CD14-positive monocyte (primary cell): ENCODE measurements around the gene SHANK3. TPM values are rescaled to one million over a fixed set of nuclear protein-coding genes. Genes with fewer than 3 reads are reported as not detected.

Experiments used
- DNase-seq, 3 donors: peaks; one replicate each; pipeline ENCODE4 v3.0.0-alpha.2; 2011 to 2022
- H2AFZ ChIP-seq: 2 replicates; pipeline ENCODE4 v1.6.0; 2012; ENCODE audit warnings: mild to moderate bottlenecking, low read depth, low read length, inconsistent platforms; ENCODE audit not compliant: insufficient read depth, poor library complexity, severe bottlenecking
- H3K27ac ChIP-seq, 2 donors: 1 replicate in 1 of 2; 2 replicates in 1 of 2; pipeline ENCODE4 v1.5.1; 2012 to 2013; ENCODE audit warnings: low read length in 2 of 2, control low read depth in 1 of 2, inconsistent platforms in 1 of 2, low read depth in 1 of 2, mild to moderate bottlenecking in 1 of 2
- H3K27me3 ChIP-seq, 2 donors: one replicate each; pipeline versions ENCODE4 v1.6.0 to v1.6.1; 2011 to 2013; ENCODE audit warnings: low read length in 2 of 2; ENCODE audit not compliant: control insufficient read depth in 2 of 2, insufficient read depth in 2 of 2
- H3K36me3 ChIP-seq, 2 donors: replicated peaks in 1 of 2; 1 replicate in 1 of 2; 2 replicates in 1 of 2; pipeline versions ENCODE4 v1.5.1 to v1.6.1; 2012 to 2013; ENCODE audit warnings: low read length in 2 of 2, control low read depth in 1 of 2, inconsistent platforms in 1 of 2, mild to moderate bottlenecking in 1 of 2; ENCODE audit not compliant: insufficient read depth in 2 of 2, control insufficient read depth in 1 of 2
- H3K4me1 ChIP-seq, 2 donors: 1 replicate in 1 of 2; 2 replicates in 1 of 2; pipeline versions ENCODE4 v1.5.1 to v1.6.1; 2012 to 2013; ENCODE audit warnings: low read length in 2 of 2, control low read depth in 1 of 2, inconsistent platforms in 1 of 2, mild to moderate bottlenecking in 1 of 2, moderate library complexity in 1 of 2; ENCODE audit not compliant: insufficient read depth in 2 of 2, control insufficient read depth in 1 of 2
- H3K4me2 ChIP-seq: replicated peaks from 2 replicates; pipeline ENCODE3; 2012; ENCODE audit warnings: low read length, moderate library complexity, mild to moderate bottlenecking; ENCODE audit not compliant: poor library complexity, severe bottlenecking; ENCODE audit errors: extremely low read depth
- H3K4me3 ChIP-seq, 3 experiments: fragments of 200-600 bp in 1 of 3; sonication (generic) in 1 of 3; replicated peaks in 1 of 3; 1 replicate in 2 of 3; 2 replicates in 1 of 3; pipeline ENCODE4 v1.5.1; 2011 to 2013; ENCODE audit warnings: low read length in 3 of 3, mild to moderate bottlenecking in 3 of 3, control low read depth in 2 of 3, low read depth in 2 of 3, inconsistent platforms in 1 of 3, moderate library complexity in 1 of 3
- H3K79me2 ChIP-seq: 2 replicates; pipeline ENCODE4 v1.6.0; 2012; ENCODE audit warnings: mild to moderate bottlenecking, control low read depth, inconsistent platforms, low read length, moderate library complexity; ENCODE audit not compliant: insufficient read depth
- H3K9ac ChIP-seq: 2 replicates; pipeline ENCODE4 v1.6.0; 2017; ENCODE audit warnings: low read length, mild to moderate bottlenecking; ENCODE audit not compliant: insufficient read depth, poor library complexity, severe bottlenecking
- H3K9me3 ChIP-seq, 2 donors: replicated peaks in 1 of 2; 1 replicate in 1 of 2; 2 replicates in 1 of 2; pipeline versions ENCODE4 v1.5.1 to v1.6.1; 2012 to 2013; ENCODE audit warnings: low read length in 2 of 2, control low read depth in 1 of 2; ENCODE audit not compliant: control insufficient read depth in 1 of 2, insufficient read depth in 1 of 2
- H4K20me1 ChIP-seq: 2 replicates; pipeline ENCODE4 v1.6.0; 2012; ENCODE audit warnings: mild to moderate bottlenecking, low read length, control low read depth, moderate library complexity; ENCODE audit not compliant: insufficient read depth
- H3K27ac Mint-ChIP-seq, 7 donors: one replicate each; pipeline ENCODE4 v1.8.0; 2020; ENCODE audit warnings: mild to moderate bottlenecking in 7 of 7, mixed read lengths in 7 of 7, moderate library complexity in 6 of 7, inconsistent platforms in 2 of 7
- H3K27me3 Mint-ChIP-seq, 3 donors: one replicate each; pipeline ENCODE4 v1.8.0; 2021 to 2022; ENCODE audit warnings: low read depth in 3 of 3, mild to moderate bottlenecking in 3 of 3, mixed read lengths in 3 of 3, moderate library complexity in 3 of 3, inconsistent platforms in 1 of 3
- H3K36me3 Mint-ChIP-seq, 2 donors: one replicate each; pipeline ENCODE4 v1.8.0; 2020; ENCODE audit warnings: mixed read lengths in 2 of 2, inconsistent platforms in 1 of 2, mild to moderate bottlenecking in 1 of 2
- H3K4me1 Mint-ChIP-seq: one replicate; pipeline ENCODE4 v1.8.0; 2020; ENCODE audit warnings: mild to moderate bottlenecking, mixed read lengths
- H3K4me3 Mint-ChIP-seq, 2 donors: one replicate each; pipeline ENCODE4 v1.8.0; 2020; ENCODE audit warnings: mild to moderate bottlenecking in 2 of 2, mixed read lengths in 2 of 2, moderate library complexity in 1 of 2
- H3K9me3 Mint-ChIP-seq, 7 donors: one replicate each; pipeline ENCODE4 v1.8.0; 2020 to 2022; ENCODE audit warnings: mixed read lengths in 7 of 7, mild to moderate bottlenecking in 6 of 7, moderate library complexity in 6 of 7, inconsistent platforms in 2 of 7
- WGBS: methylation state at CpG from one replicate; pipeline ENCODE4 v1.1.5; 2013; ENCODE audit warnings: missing lambda C conversion rate; ENCODE audit not compliant: insufficient coverage; 5-methylcytosine and 5-hydroxymethylcytosine counted together
- intact Hi-C, 2 donors: fragments of 100-400 bp; cut with micrococcal nuclease; formaldehyde crosslinking; loops; one replicate each; pipeline versions ENCODE4 v1.15.0 to v1.15.1; 2023
- polyA plus RNA-seq, 3 donors: library from polyadenylated mRNA; depleted of rRNA in 1 of 3; unstranded in 2 of 3; stranded (reverse) in 1 of 3; fragments of 300-500 nt in 2 of 3; fragments of >200 nt in 1 of 3; fragmentation: Illumina TruSeq in 2 of 3; gene quantifications; 1 replicate in 2 of 3; 2 replicates in 1 of 3; pipeline ENCODE4 v1.2.3, GENCODE V29; 2012 to 2021
- TF ChIP-seq, protein P1 (sequence below): fragments of 200-600 bp; IDR thresholded peaks from one replicate; pipeline ENCODE4 v1.8.0; 2022; ENCODE audit warnings: antibody characterized with exemption, mild to moderate bottlenecking

SHANK3 gene
- polyA plus RNA-seq, 3 donors, result not detected

DNA sequence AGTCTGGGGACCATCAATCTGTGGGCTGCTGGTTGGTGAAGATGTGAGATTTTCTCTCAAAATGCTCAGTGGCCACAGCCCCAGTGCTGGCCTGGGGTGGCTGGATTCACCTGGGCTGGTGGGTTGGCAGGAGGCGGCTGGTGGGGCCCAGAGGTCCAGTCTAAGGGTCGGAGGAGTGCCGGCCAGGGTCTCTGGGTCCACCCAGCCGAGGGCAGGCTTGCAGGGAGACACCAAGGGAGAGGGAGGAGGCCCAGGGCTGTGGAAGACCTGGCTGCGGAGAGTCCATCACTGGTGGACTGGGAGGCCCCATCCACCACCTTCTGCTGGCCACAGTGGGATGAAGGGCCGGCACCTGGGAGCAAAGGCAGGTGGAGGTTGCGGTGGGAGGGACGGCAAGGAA is 582 bp upstream of the SHANK3 start:
- TF ChIP-seq, protein P1, sequence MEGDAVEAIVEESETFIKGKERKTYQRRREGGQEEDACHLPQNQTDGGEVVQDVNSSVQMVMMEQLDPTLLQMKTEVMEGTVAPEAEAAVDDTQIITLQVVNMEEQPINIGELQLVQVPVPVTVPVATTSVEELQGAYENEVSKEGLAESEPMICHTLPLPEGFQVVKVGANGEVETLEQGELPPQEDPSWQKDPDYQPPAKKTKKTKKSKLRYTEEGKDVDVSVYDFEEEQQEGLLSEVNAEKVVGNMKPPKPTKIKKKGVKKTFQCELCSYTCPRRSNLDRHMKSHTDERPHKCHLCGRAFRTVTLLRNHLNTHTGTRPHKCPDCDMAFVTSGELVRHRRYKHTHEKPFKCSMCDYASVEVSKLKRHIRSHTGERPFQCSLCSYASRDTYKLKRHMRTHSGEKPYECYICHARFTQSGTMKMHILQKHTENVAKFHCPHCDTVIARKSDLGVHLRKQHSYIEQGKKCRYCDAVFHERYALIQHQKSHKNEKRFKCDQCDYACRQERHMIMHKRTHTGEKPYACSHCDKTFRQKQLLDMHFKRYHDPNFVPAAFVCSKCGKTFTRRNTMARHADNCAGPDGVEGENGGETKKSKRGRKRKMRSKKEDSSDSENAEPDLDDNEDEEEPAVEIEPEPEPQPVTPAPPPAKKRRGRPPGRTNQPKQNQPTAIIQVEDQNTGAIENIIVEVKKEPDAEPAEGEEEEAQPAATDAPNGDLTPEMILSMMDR, result no peak
- Histone ChIP-seq H3K4me3 (no peak overlapping the region), H3K27ac (no peak overlapping the region), H3K9ac (no peak overlapping the region), H2AFZ (no peak overlapping the region), H3K9me3 (peaks cover 3 to 16% of the 10 kb centered on the region in 2 donors), H3K36me3 (no peaks in the 10 kb centered on the region), H3K27me3 (peaks cover 18 to 51% of the 10 kb centered on the region in 2 donors), H3K4me2 (no peak overlapping the region), H3K79me2 (no peaks in the 10 kb centered on the region), H4K20me1 (no peaks in the 10 kb centered on the region), H3K4me1 (peaks cover 12 to 14% of the 10 kb centered on the region in 2 donors)
- peaks cover 13% of the 10 kb centered on the region for H3K4me1 Mint-ChIP-seq
- no peak overlapping the region for H3K27ac Mint-ChIP-seq
- WGBS, result 39% methylated on average over 5 of the region's 8 CpGs
- H3K9me3 Mint-ChIP-seq, result peaks cover 0 to 13% (median 8%) of the 10 kb centered on the region in 7 donors
- H3K4me3 Mint-ChIP-seq, result peak overlapping the region in 1 of 2 donors; percentile 52
- peaks cover 51 to 69% (median 57%) of the 10 kb centered on the region in 3 donors for H3K27me3 Mint-ChIP-seq
- intact Hi-C loops, result no loop called here
- no peak for DNase-seq
- peaks cover 0 to 6% of the 10 kb centered on the region in 2 donors for H3K36me3 Mint-ChIP-seq

DNA sequence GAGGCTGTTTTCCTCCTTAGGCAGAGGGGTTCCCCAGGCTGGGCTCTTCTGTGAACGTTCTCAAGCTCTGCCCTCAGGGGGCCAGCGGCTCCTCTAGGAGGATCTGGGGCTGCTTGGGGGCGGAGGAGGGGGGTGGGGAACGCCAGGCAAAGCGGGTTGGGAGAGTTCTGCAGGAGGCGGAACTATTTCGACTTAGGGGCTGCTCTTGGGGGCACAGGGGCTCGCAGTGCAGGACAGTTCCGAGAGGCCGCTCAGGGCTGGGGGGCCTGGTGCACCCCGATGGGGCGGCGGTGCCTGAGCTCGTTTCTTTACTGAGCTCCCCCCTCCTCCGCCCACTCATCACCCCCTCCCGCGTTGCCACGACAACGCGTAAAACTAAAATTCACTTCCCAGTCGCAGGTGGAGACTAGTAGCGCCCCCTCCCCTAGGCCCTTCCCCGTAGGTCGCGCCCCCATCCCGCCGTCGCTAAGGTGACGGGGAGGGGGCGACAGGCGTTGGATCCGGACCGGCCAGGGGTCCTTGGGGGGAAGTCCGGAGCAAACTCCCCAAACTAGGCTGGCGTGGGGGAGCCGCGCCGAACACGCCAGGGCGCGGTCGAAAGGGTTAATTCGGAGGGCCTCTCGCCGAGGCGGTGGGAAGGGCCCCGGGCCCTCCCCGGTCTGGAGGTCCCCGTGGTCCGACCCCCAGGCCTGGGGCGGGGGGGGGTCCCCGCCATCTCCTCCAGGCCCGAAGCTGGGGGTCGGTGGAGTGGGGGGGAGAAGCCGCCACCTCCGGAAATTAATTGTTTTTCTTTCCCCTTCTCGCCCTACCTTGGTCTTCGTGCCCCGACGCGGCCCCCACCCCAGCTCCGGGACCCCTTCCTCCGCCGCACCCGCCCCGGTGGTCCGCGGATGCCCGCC is 857 bp downstream of the SHANK3 start:
- no peak overlapping the region for H3K27ac Mint-ChIP-seq
- H3K27me3 ChIP-seq, result peaks cover 18 to 51% of the 10 kb centered on the region in 2 donors
- intact Hi-C loops, result no loop called here

More for the DNA sequence above, 857 bp downstream of the SHANK3 start:
- TF ChIP-seq, protein P1, result no peak
- Histone ChIP-seq H3K36me3 (no peaks in the 10 kb centered on the region), H3K27ac (no peak overlapping the region), H3K9ac (no peak overlapping the region), H3K4me3 (peak overlapping the region in 1 of 3 experiments; percentile 48), H3K9me3 (peaks cover 3 to 16% of the 10 kb centered on the region in 2 donors), H3K4me1 (peaks cover 12 to 14% of the 10 kb centered on the region in 2 donors), H4K20me1 (no peaks in the 10 kb centered on the region), H3K4me2 (peak overlapping the region; percentile 65), H2AFZ (no peak overlapping the region), H3K79me2 (no peaks in the 10 kb centered on the region)
- Mint-ChIP-seq H3K4me1 (peaks cover 13% of the 10 kb centered on the region), H3K27me3 (peaks cover 51 to 61% (median 61%) of the 10 kb centered on the region in 3 donors), H3K9me3 (peaks cover 0 to 13% (median 8%) of the 10 kb centered on the region in 7 donors), H3K4me3 (peak overlapping the region; percentile 31 to 78), H3K36me3 (peaks cover 0 to 6% of the 10 kb centered on the region in 2 donors)
- under 1% methylated on average over 37 of the region's 69 CpGs for WGBS
- no peak for DNase-seq
